ENCODE data around the gene MBOAT1. TPM values are rescaled to one million over a fixed set of nuclear protein-coding genes. Genes with fewer than 3 reads are reported as not detected.

The MBOAT1 gene
- total RNA-seq, 4 donors from 2014 or later: 9.6 to 24.3 (median 12.6) TPM

GRCh38 chr6:20202699-20203302, 9.5 kb downstream of the MBOAT1 start:
- intact Hi-C loops (cut with DNase I): no loop called here
- WGBS, 2 donors: 70 to 85% methylated on average over 3 of the region's 3 CpGs
- no peak overlapping the region for H3K4me3 ChIP-seq (replicated peaks in 1 of 3)
- no peaks in the 10 kb centered on the region for H3K9me3 ChIP-seq
- TF ChIP-seq, protein P1, sequence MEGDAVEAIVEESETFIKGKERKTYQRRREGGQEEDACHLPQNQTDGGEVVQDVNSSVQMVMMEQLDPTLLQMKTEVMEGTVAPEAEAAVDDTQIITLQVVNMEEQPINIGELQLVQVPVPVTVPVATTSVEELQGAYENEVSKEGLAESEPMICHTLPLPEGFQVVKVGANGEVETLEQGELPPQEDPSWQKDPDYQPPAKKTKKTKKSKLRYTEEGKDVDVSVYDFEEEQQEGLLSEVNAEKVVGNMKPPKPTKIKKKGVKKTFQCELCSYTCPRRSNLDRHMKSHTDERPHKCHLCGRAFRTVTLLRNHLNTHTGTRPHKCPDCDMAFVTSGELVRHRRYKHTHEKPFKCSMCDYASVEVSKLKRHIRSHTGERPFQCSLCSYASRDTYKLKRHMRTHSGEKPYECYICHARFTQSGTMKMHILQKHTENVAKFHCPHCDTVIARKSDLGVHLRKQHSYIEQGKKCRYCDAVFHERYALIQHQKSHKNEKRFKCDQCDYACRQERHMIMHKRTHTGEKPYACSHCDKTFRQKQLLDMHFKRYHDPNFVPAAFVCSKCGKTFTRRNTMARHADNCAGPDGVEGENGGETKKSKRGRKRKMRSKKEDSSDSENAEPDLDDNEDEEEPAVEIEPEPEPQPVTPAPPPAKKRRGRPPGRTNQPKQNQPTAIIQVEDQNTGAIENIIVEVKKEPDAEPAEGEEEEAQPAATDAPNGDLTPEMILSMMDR (IDR thresholded peaks at IDR 0.05): no peak
- TF ChIP-seq POLR2A (IDR thresholded peaks at IDR 0.05): no peak
- H3K4me1 ChIP-seq: peaks cover 20 to 44% of the 10 kb centered on the region in 2 donors
- DNase-seq: no peak
- H3K36me3 ChIP-seq: no peaks in the 10 kb centered on the region
- H3K27me3 ChIP-seq: no peaks in the 10 kb centered on the region
- H3K27ac ChIP-seq: peak overlapping the region; percentile 16 to 85 (median 39)

DNA sequence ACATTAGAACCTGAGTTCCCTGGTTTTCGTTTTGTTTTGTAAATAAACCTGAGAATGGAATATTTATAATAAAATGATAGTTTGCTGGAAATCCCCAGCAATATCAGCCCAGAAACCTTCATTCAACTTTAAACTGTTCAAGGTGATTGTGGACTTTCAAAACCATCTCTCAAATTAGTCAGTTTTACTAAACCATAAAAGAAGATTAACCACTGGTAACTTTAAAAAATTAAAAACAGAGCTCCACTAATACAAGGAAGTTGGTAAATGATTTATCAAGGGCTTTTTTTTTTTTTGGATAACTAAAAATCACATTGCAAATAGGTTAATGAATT, 10.0 kb downstream of the MBOAT1 start:
- 27 to 87% methylated on average over 1 of the region's 1 CpG for WGBS, 2 donors
- no peak overlapping the region for H3K4me3 ChIP-seq (replicated peaks in 1 of 3)
- peak overlapping the region in 2 of 3 donors; percentile 39 to 85 for H3K27ac ChIP-seq
- DNase-seq: no peak
- H3K36me3 ChIP-seq: no peaks in the 10 kb centered on the region
- H3K9me3 ChIP-seq: no peaks in the 10 kb centered on the region
- no peak for TF ChIP-seq POLR2A (IDR thresholded peaks at IDR 0.05)
- TF ChIP-seq, protein P1 (IDR thresholded peaks at IDR 0.05): no peak
- intact Hi-C loops (cut with DNase I): no loop called here
- no peaks in the 10 kb centered on the region for H3K27me3 ChIP-seq
- peaks cover 20 to 44% of the 10 kb centered on the region in 2 donors for H3K4me1 ChIP-seq

GRCh38 chr6:20200761-20201630, 11.3 kb downstream of the MBOAT1 start:
- no peaks in the 10 kb centered on the region for H3K27me3 ChIP-seq
- DNase-seq: no peak
- H3K9me3 ChIP-seq: no peaks in the 10 kb centered on the region
- intact Hi-C loops (cut with DNase I): no loop called here
- no peaks in the 10 kb centered on the region for H3K36me3 ChIP-seq
- H3K4me1 ChIP-seq: peaks cover 20 to 40% of the 10 kb centered on the region in 2 donors
- H3K4me3 ChIP-seq (replicated peaks in 1 of 3): no peak overlapping the region
- no peak for TF ChIP-seq POLR2A (IDR thresholded peaks at IDR 0.05)
- TF ChIP-seq, protein P1 (IDR thresholded peaks at IDR 0.05): no peak
- peak overlapping the region in 1 of 3 donors; percentile 23 for H3K27ac ChIP-seq
- 59 to 65% methylated on average over 6 to 8 of the region's 8 CpGs for WGBS, 2 donors

GRCh38 chr6:20198775-20199174, 13.5 kb downstream of the MBOAT1 start:
- no peak overlapping the region for H3K27ac ChIP-seq
- intact Hi-C loops (cut with DNase I): no loop called here
- no peak overlapping the region for H3K4me3 ChIP-seq (replicated peaks in 1 of 3)
- no peak for TF ChIP-seq POLR2A (IDR thresholded peaks at IDR 0.05)
- TF ChIP-seq, protein P1 (IDR thresholded peaks at IDR 0.05): no peak
- no peaks in the 10 kb centered on the region for H3K36me3 ChIP-seq
- no peaks in the 10 kb centered on the region for H3K9me3 ChIP-seq
- H3K27me3 ChIP-seq: no peaks in the 10 kb centered on the region
- DNase-seq: no peak
- 62 to 88% methylated on average over 6 of the region's 6 CpGs for WGBS, 2 donors
- H3K4me1 ChIP-seq: peaks cover 12 to 31% of the 10 kb centered on the region in 2 donors
